HCT116 (cell line): ENCODE results near the gene KCTD14. TPM values are rescaled to one million over a fixed set of nuclear protein-coding genes. Genes with fewer than 3 reads are reported as not detected.

Experiments
- ATAC-seq: fragments of 200-7000 bp; cut with Tn5 transposase; 2 replicates; pipeline ENCODE4 v1.9.1; 2020; ENCODE audit warnings: mild to moderate bottlenecking, moderate library complexity
- BruUV-seq: library from RNA; stranded (reverse); fragments of 400-500 nt; replicated peaks from 2 replicates; lab custom pipeline; 2021; lab: Mats Ljungman, UMichigan
- CTCF ChIA-PET: fragments of 300-600 bp; sonication (Branson Sonifier 250); formaldehyde crosslinking; loops from one replicate; lab custom pipeline; 2021; ENCODE audit warnings: antibody characterized with exemption; lab: Charles Lee
- POLR2A ChIA-PET: fragments of 300-600, 350-600 bp; sonication (Branson Sonifier 250); formaldehyde crosslinking; loops from one replicate; lab custom pipeline; 2021; ENCODE audit warnings: antibody characterized with exemption; lab: Charles Lee
- RAD21 ChIA-PET, 2 experiments: fragments of 300-600 bp; sonication (Branson Sonifier 250); formaldehyde crosslinking; loops; one replicate each; lab custom pipeline; 2023; ENCODE audit warnings: low total read pairs in 2 of 2; ENCODE audit not compliant: uncharacterized antibody in 2 of 2, unreplicated experiment in 2 of 2, low non-redundant PET in 1 of 2; lab: Charles Lee
- DNase-seq: peaks from one replicate; pipeline ENCODE4 v3.0.0-alpha.2; 2010; ENCODE audit warnings: low read depth, low spot score
- H2AFZ ChIP-seq: fragments of 200-600 bp; shearing (Covaris generic), sonication (generic); 2 replicates; pipeline ENCODE4 v1.6.1; 2017; ENCODE audit warnings: low read depth, mixed run types, mixed read lengths, antibody characterized with exemption, low read length; ENCODE audit not compliant: poor library complexity, severe bottlenecking
- H3K27ac ChIP-seq: 2 replicates; pipeline ENCODE4 v1.5.1; 2012; ENCODE audit warnings: low read depth, low read length
- H3K27me3 ChIP-seq: fragments of 200-600 bp; sonication (generic); 2 replicates; pipeline ENCODE4 v1.6.1; 2016; ENCODE audit warnings: mixed run types, low read length, mixed read lengths; ENCODE audit not compliant: insufficient read depth
- H3K36me3 ChIP-seq, 2 experiments: fragments of 200-500 bp in 1 of 2; fragments of 200-600 bp in 1 of 2; sonication (Bioruptor generic) in 1 of 2; sonication (generic) in 1 of 2; 2 replicates each; pipeline versions ENCODE4 v1.5.1 to v1.6.1; 2014 to 2016; ENCODE audit warnings: low read length in 2 of 2, inconsistent platforms in 1 of 2, mixed read lengths in 1 of 2, mixed run types in 1 of 2; ENCODE audit not compliant: insufficient read depth in 2 of 2, control insufficient read depth in 1 of 2
- H3K4me1 ChIP-seq, 2 experiments: fragments of 200-600 bp in 1 of 2; sonication (generic) in 1 of 2; 2 replicates each; pipeline versions ENCODE4 v1.5.1 to v1.6.1; 2012 to 2017; ENCODE audit warnings: low read length in 2 of 2, inconsistent platforms in 1 of 2, mild to moderate bottlenecking in 1 of 2, mixed read lengths in 1 of 2, mixed run types in 1 of 2, moderate library complexity in 1 of 2; ENCODE audit not compliant: insufficient read depth in 2 of 2, control insufficient read depth in 1 of 2
- H3K4me2 ChIP-seq: fragments of 200-600 bp; sonication (generic); 2 replicates; pipeline ENCODE4 v1.6.1; 2017; ENCODE audit warnings: mixed run types, low read length, mixed read lengths
- H3K4me3 ChIP-seq, 2 experiments: fragments of 200-600 bp in 1 of 2; sonication (generic) in 1 of 2; replicated peaks in 1 of 2; 2 replicates each; pipeline ENCODE4 v1.5.1; 2011 to 2016; ENCODE audit warnings: low read length in 2 of 2, control low read depth in 1 of 2, low read depth in 1 of 2, mild to moderate bottlenecking in 1 of 2, mixed read lengths in 1 of 2, mixed run types in 1 of 2
- H3K79me2 ChIP-seq: fragments of 200-600 bp; sonication (generic); 2 replicates; pipeline ENCODE4 v1.6.1; 2017; ENCODE audit warnings: mild to moderate bottlenecking, mixed run types, low read length, moderate library complexity, mixed read lengths; ENCODE audit not compliant: insufficient read depth
- H3K9ac ChIP-seq: fragments of 200-600 bp; sonication (generic); 2 replicates; pipeline ENCODE4 v1.6.1; 2016; ENCODE audit warnings: low read length, mixed read lengths
- H3K9me2 ChIP-seq: fragments of 200-600 bp; sonication (generic), shearing (Covaris generic); 2 replicates; pipeline ENCODE4 v1.6.1; 2017; ENCODE audit warnings: mixed run types, mild to moderate bottlenecking, moderate library complexity; ENCODE audit not compliant: insufficient read depth
- H3K9me3 ChIP-seq, 2 experiments: fragments of 200-500 bp in 1 of 2; fragments of 200-600 bp in 1 of 2; sonication (Bioruptor generic) in 1 of 2; sonication (generic) in 1 of 2; 2 replicates each; pipeline ENCODE4 v1.6.1; 2014 to 2017; ENCODE audit warnings: low read length in 2 of 2, mixed read lengths in 2 of 2, inconsistent platforms in 1 of 2, low read depth in 1 of 2, mild to moderate bottlenecking in 1 of 2, mixed run types in 1 of 2, moderate library complexity in 1 of 2; ENCODE audit not compliant: control insufficient read depth in 1 of 2, insufficient read depth in 1 of 2
- H4K20me1 ChIP-seq: fragments of 200-600 bp; sonication (generic), shearing (Covaris generic); 2 replicates; pipeline ENCODE4 v1.6.1; 2017; ENCODE audit warnings: mixed run types, mild to moderate bottlenecking, moderate library complexity; ENCODE audit not compliant: insufficient read depth
- EZH2phosphoT487 ChIP-seq: fragments of 200-600 bp; IDR thresholded peaks from 2 replicates; pipeline ENCODE4 v1.6.1; 2018; ENCODE audit warnings: antibody characterized with exemption, borderline replicate concordance
- REST ChIP-seq: IDR thresholded peaks from 2 replicates; pipeline ENCODE4 v1.6.1; 2012; ENCODE audit warnings: low read depth
- ZBTB33 ChIP-seq: IDR thresholded peaks from 2 replicates; pipeline ENCODE4 v1.6.1; 2011; ENCODE audit warnings: mild to moderate bottlenecking, low read length, moderate library complexity; ENCODE audit not compliant: insufficient replicate concordance; ENCODE audit errors: extremely low read depth
- ZFX ChIP-seq: fragments of 450-650 bp; IDR thresholded peaks from 2 replicates; pipeline ENCODE4 v1.6.1; 2017
- intact Hi-C: fragments of 100-400 bp; cut with micrococcal nuclease; formaldehyde crosslinking; loops from 2 replicates; pipeline ENCODE4 v1.10.0; 2022
- total RNA-seq: library from RNA; stranded (reverse); gene quantifications from one replicate; pipeline ENCODE4 v1.2.1, GENCODE V29; 2021; ENCODE audit not compliant: unreplicated experiment

The KCTD14 gene
- total RNA-seq, 1 experiment from 2014 or later = 15.2 TPM

GRCh38 chr11:78070621-78071020 lies 47.5 kb upstream of the KCTD14 start:
- no peak for ATAC-seq
- POLR2A ChIA-PET = no interaction called here
- Histone ChIP-seq H3K27me3 (no peaks in the 10 kb centered on the region), H3K4me1 (no peaks in the 10 kb centered on the region), H3K79me2 (peaks cover 49% of the 10 kb centered on the region), H3K36me3 (peaks cover 15 to 19% of the 10 kb centered on the region in 2 experiments; a peak in 3 of 4 replicates), H3K4me2 (no peak overlapping the region), H2AFZ (no peak overlapping the region), H3K4me3 (no peak overlapping the region), H3K9me3 (no peaks in the 10 kb centered on the region), H3K9me2 (no peaks in the 10 kb centered on the region), H3K27ac (no peak overlapping the region), H4K20me1 (no peaks in the 10 kb centered on the region), H3K9ac (no peak overlapping the region)
- no TSS peak for BruUV-seq
- RAD21 ChIA-PET = no interaction called here
- no peak for TF ChIP-seq ZBTB33
- no peak for TF ChIP-seq ZFX
- no peak for TF ChIP-seq REST
- no peak for TF ChIP-seq EZH2phosphoT487
- CTCF ChIA-PET = no interaction called here
- no peak for DNase-seq
- intact Hi-C loops = no loop called here
